ENCODE results near the gene BCOR.

- TF ChIP-seq POLR2A (IDR thresholded peaks at IDR 0.05; ENCODE audit: low read length) (no peak), GATA1 (IDR thresholded peaks at IDR 0.05; ENCODE audit: low read depth, low read length) (no peak)
Measured at GRCh38 chrX:40088803-40089540, 8.8 kb downstream of the BCOR start.

All from erythroblast (primary cell).